Measurements from ENCODE around the gene OSTF1.

Gene OSTF1

DNA sequence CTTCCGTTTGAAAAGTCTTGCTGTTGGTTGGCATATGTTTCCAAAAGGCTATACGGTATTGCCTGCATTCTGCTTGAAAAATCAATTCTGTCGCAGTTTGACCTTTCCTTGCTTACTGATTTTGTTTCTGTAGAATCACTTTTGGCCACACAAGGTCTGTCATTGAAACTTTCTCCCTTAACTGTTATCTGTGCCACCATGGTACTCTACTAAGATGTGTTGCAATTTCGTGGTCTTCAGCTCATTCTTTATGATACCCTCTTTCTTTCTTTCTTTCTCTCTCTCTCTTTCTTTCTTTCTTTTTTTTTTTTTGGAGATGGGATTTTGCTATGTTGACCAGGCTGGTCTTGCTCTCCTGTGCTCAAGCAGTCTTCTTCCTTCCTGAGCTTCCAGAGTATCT, 4.5 kb downstream of the OSTF1 start:
- Mint-ChIP-seq H3K27me3 (ENCODE audit: low read depth) (no peaks in the 10 kb centered on the region), H3K4me1 (ENCODE audit: low read depth) (peaks cover 53% of the 10 kb centered on the region), H3K27ac (no peak overlapping the region), H3K9me3 (no peaks in the 10 kb centered on the region), H3K4me3 (peak overlapping the region; percentile 60), H3K36me3 (ENCODE audit: low read depth) (peaks cover 41% of the 10 kb centered on the region)
- DNase-seq (ENCODE audit: low spot score), result no peak

GRCh38 chr9:75096796-75097195, 8.5 kb downstream of the OSTF1 start:
- no peak for DNase-seq (ENCODE audit: low spot score)

GRCh38 chr9:75101004-75101588, 12.8 kb downstream of the OSTF1 start:
- Mint-ChIP-seq H3K36me3 (ENCODE audit: low read depth) (peaks cover 30% of the 10 kb centered on the region), H3K4me3 (no peak overlapping the region)

More at GRCh38 chr9:75096796-75097195, 8.5 kb downstream of the OSTF1 start:
- Mint-ChIP-seq H3K4me3 (no peak overlapping the region), H3K9me3 (no peaks in the 10 kb centered on the region), H3K4me1 (ENCODE audit: low read depth) (peaks cover 36% of the 10 kb centered on the region), H3K27ac (no peak overlapping the region), H3K36me3 (ENCODE audit: low read depth) (peaks cover 33% of the 10 kb centered on the region), H3K27me3 (ENCODE audit: low read depth) (no peaks in the 10 kb centered on the region)

GRCh38 chr9:75102177-75102790, 14.0 kb downstream of the OSTF1 start:
- Mint-ChIP-seq H3K27ac (peak overlapping the region; percentile 2), H3K4me1 (ENCODE audit: low read depth) (peaks cover 32% of the 10 kb centered on the region), H3K9me3 (no peaks in the 10 kb centered on the region), H3K36me3 (ENCODE audit: low read depth) (peaks cover 30% of the 10 kb centered on the region), H3K4me3 (no peak overlapping the region), H3K27me3 (ENCODE audit: low read depth) (no peaks in the 10 kb centered on the region)
- DNase-seq (ENCODE audit: low spot score), result no peak

More at GRCh38 chr9:75101004-75101588, 12.8 kb downstream of the OSTF1 start:
- peaks cover 33% of the 10 kb centered on the region for H3K4me1 Mint-ChIP-seq (ENCODE audit: low read depth)
- no peak for DNase-seq (ENCODE audit: low spot score)
- no peak overlapping the region for H3K27ac Mint-ChIP-seq
- no peaks in the 10 kb centered on the region for H3K9me3 Mint-ChIP-seq
- H3K27me3 Mint-ChIP-seq (ENCODE audit: low read depth), result no peaks in the 10 kb centered on the region

DNA sequence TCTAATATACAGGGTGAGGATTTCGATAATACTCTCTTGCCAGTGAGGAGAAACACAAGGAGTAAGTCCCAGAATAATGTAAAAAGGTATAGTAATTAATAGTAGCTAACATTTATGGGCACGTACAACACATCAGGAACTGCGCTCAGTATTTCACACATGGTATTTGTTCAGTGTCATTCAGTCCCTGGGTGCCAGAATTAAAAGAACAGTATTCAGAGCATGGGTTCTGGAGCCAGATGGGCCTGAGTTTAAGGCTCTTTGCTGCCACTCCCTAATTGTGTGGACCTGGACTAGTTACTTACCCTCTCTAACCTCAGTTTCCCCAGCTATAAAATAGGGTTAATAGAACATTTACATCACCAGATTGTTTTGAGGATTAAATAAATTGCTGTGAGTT, 16.3 kb downstream of the OSTF1 start:
- Mint-ChIP-seq H3K4me3 (no peak overlapping the region), H3K4me1 (ENCODE audit: low read depth) (peaks cover 35% of the 10 kb centered on the region), H3K9me3 (no peaks in the 10 kb centered on the region), H3K27ac (peak overlapping the region; percentile 41), H3K27me3 (ENCODE audit: low read depth) (no peaks in the 10 kb centered on the region), H3K36me3 (ENCODE audit: low read depth) (peaks cover 30% of the 10 kb centered on the region)
- no peak for DNase-seq (ENCODE audit: low spot score)

- Mint-ChIP-seq H3K9me3 (no peaks in the 10 kb centered on the region), H3K27ac (peak overlapping the region; percentile 41), H3K4me1 (ENCODE audit: low read depth) (peaks cover 35% of the 10 kb centered on the region), H3K27me3 (ENCODE audit: low read depth) (no peaks in the 10 kb centered on the region), H3K4me3 (no peak overlapping the region), H3K36me3 (ENCODE audit: low read depth) (peaks cover 30% of the 10 kb centered on the region)
- no peak for DNase-seq (ENCODE audit: low spot score)
Measured at GRCh38 chr9:75105019-75105540, 16.8 kb downstream of the OSTF1 start.

DNA sequence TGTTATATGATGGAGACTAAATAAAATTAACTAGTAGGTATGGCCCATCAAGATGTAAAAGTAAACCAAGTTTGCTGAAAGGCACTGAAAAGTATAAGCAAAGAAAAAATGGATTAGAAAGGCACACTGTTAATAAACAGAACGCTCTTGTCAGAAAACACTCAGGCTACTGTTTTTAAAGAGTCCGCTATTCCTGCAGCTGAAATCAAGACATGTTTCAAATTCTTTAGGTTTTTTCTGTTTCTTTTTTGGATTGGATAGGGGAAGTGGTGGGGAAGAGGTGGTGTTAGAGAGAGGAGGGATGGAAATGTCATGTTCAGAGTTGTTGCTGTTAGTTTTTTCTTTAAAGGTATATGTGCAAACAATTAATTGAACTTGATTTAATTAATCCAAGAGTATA, 17.5 kb downstream of the OSTF1 start:
- no peak for DNase-seq (ENCODE audit: low spot score)
- H3K36me3 Mint-ChIP-seq (ENCODE audit: low read depth), result peaks cover 32% of the 10 kb centered on the region
- H3K27ac Mint-ChIP-seq, result peak overlapping the region; percentile 41
- no peaks in the 10 kb centered on the region for H3K9me3 Mint-ChIP-seq
- H3K4me3 Mint-ChIP-seq, result no peak overlapping the region
- no peaks in the 10 kb centered on the region for H3K27me3 Mint-ChIP-seq (ENCODE audit: low read depth)
- H3K4me1 Mint-ChIP-seq (ENCODE audit: low read depth), result peaks cover 40% of the 10 kb centered on the region

DNA sequence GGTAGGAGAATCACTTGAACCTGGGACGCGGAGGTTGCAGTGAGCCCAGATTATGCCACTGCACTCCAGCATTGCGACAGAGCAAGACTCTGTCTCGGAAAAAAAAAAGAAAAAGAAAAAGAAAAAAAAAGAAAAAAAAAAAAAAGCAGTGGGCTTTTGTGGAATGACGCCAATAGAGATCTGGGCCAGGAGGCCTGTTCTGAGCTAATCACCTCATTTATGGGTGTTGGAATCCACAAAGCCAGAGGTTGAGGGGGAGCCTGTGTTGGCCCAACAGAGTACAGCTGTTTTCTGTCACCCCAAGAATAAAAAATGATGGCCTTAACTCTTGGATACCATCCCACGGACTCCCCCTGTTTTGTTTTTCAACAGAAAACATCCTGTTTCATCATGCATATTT, 18.5 kb downstream of the OSTF1 start:
- DNase-seq (ENCODE audit: low spot score), result no peak
- Mint-ChIP-seq H3K4me1 (ENCODE audit: low read depth) (peaks cover 44% of the 10 kb centered on the region), H3K4me3 (no peak overlapping the region), H3K27ac (no peak overlapping the region), H3K9me3 (no peaks in the 10 kb centered on the region), H3K27me3 (ENCODE audit: low read depth) (no peaks in the 10 kb centered on the region), H3K36me3 (ENCODE audit: low read depth) (peaks cover 31% of the 10 kb centered on the region)

GRCh38 chr9:75108571-75108970, 20.3 kb downstream of the OSTF1 start:
- H3K27me3 Mint-ChIP-seq (ENCODE audit: low read depth), result no peaks in the 10 kb centered on the region
- no peak overlapping the region for H3K4me3 Mint-ChIP-seq
- H3K36me3 Mint-ChIP-seq (ENCODE audit: low read depth), result peaks cover 29% of the 10 kb centered on the region
- peak overlapping the region; percentile 74 for H3K27ac Mint-ChIP-seq
- H3K9me3 Mint-ChIP-seq, result no peaks in the 10 kb centered on the region
- H3K4me1 Mint-ChIP-seq (ENCODE audit: low read depth), result peaks cover 45% of the 10 kb centered on the region
- no peak for DNase-seq (ENCODE audit: low spot score)

DNA sequence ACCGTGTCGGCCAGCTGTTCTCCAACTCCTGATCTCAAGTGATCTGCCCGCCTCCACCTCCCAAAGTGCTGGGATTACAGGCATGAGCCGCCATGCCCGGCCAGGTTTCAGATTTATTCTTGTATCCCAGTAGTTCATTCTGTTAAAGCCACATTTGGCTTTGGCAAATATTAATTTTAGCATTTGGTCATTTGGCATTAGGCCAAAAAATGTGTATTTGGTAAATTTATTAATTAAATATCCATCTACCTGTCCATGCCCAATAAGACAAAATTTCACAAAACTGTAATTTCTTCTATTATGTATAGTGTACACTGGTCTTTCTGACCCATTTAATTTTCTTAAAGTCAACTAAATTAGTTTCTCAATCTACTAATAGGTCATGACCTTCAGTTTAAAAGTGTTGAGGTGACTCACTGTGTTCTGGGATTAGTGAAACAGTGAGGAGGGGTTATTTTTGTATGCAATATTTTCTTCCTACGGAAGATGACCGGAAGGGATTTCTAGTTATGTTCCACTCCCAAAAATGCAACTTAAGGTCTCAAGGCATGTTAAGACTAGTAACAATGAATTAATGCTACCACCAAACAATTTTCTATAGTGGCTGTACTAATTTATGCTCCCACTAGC, 21.0 kb downstream of the OSTF1 start:
- H3K4me1 Mint-ChIP-seq (ENCODE audit: low read depth), result peaks cover 48% of the 10 kb centered on the region
- H3K27me3 Mint-ChIP-seq (ENCODE audit: low read depth), result no peaks in the 10 kb centered on the region
- DNase-seq (ENCODE audit: low spot score), result no peak
- H3K4me3 Mint-ChIP-seq, result no peak overlapping the region
- H3K27ac Mint-ChIP-seq, result no peak overlapping the region
- peaks cover 29% of the 10 kb centered on the region for H3K36me3 Mint-ChIP-seq (ENCODE audit: low read depth)
- no peaks in the 10 kb centered on the region for H3K9me3 Mint-ChIP-seq

DNA sequence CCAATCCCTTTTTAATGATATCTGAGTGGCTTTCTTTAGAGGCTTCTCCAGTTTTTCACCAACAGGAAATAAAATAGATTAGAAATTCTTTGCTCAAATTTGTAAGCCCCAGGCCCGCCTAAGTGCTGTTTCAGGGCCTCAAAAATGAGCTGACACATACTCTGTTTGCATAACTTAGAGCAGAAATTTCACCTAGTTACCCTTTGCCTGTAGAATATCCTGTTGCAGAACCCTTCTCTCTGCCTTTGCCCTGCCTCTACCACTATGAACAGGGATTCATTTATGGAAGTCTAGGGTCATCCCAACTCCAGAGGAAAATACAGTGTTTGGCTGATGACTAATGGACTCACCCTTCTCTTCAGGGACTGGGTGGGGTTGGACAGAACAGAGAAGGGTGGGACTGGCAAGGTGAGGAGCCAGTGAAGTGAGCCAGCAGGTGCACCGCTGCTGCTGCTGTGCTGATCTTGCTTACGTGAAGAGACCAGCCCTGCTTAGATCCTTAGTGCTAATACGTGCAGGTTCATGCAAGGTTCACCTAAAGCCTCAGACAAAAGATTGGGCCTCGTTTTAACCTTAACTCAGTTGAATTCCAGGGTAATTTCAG, 22.8 kb downstream of the OSTF1 start:
- no peaks in the 10 kb centered on the region for H3K27me3 Mint-ChIP-seq (ENCODE audit: low read depth)
- peak overlapping the region; percentile 17 for H3K27ac Mint-ChIP-seq
- peaks cover 24% of the 10 kb centered on the region for H3K36me3 Mint-ChIP-seq (ENCODE audit: low read depth)
- no peak overlapping the region for H3K4me3 Mint-ChIP-seq
- H3K4me1 Mint-ChIP-seq (ENCODE audit: low read depth), result peaks cover 38% of the 10 kb centered on the region
- no peak for DNase-seq (ENCODE audit: low spot score)
- no peaks in the 10 kb centered on the region for H3K9me3 Mint-ChIP-seq

- H3K9me3 Mint-ChIP-seq, result peaks cover under 1% of the 10 kb centered on the region
- H3K36me3 Mint-ChIP-seq (ENCODE audit: low read depth), result peaks cover 25% of the 10 kb centered on the region
- no peak overlapping the region for H3K4me3 Mint-ChIP-seq
- H3K27ac Mint-ChIP-seq, result no peak overlapping the region
- H3K27me3 Mint-ChIP-seq (ENCODE audit: low read depth), result no peaks in the 10 kb centered on the region
- no peak for DNase-seq (ENCODE audit: low spot score)
- H3K4me1 Mint-ChIP-seq (ENCODE audit: low read depth), result peaks cover 43% of the 10 kb centered on the region
Measured at GRCh38 chr9:75112789-75113188, 24.5 kb downstream of the OSTF1 start.

DNA sequence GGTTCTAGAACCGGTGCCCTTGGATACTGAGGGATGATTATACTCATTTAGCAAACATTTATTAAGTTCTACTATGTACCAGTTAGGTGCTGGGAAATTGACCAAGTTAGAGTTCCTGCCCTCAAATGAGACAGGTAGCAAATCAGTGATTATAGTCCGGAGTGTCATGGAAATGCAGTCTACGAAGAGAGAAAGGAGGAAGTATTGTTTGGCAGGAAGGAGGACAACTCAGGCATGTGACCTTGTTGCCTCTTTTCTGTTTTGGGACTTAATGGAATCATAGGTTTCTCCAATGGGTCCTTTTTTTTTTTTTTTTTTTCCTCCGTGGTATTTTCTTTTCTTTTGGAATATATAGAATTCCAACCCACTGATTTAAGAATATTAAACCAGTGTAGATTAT, 28.0 kb downstream of the OSTF1 start:
- Mint-ChIP-seq H3K27ac (no peak overlapping the region), H3K36me3 (ENCODE audit: low read depth) (peaks cover 44% of the 10 kb centered on the region), H3K4me3 (no peak overlapping the region)

GRCh38 chr9:75117564-75117963, 29.2 kb downstream of the OSTF1 start:
- H3K4me1 Mint-ChIP-seq (ENCODE audit: low read depth), result peaks cover 44% of the 10 kb centered on the region
- H3K27me3 Mint-ChIP-seq (ENCODE audit: low read depth), result no peaks in the 10 kb centered on the region
- H3K27ac Mint-ChIP-seq, result peak overlapping the region; percentile 29
- H3K36me3 Mint-ChIP-seq (ENCODE audit: low read depth), result peaks cover 52% of the 10 kb centered on the region
- H3K9me3 Mint-ChIP-seq, result peaks cover 11% of the 10 kb centered on the region
- H3K4me3 Mint-ChIP-seq, result no peak overlapping the region
- no peak for DNase-seq (ENCODE audit: low spot score)

More for the DNA sequence above, 28.0 kb downstream of the OSTF1 start:
- Mint-ChIP-seq H3K9me3 (peaks cover 11% of the 10 kb centered on the region), H3K27me3 (ENCODE audit: low read depth) (no peaks in the 10 kb centered on the region), H3K4me1 (ENCODE audit: low read depth) (peaks cover 43% of the 10 kb centered on the region)
- DNase-seq (ENCODE audit: low spot score), result no peak
